Measurements from ENCODE around the gene TUBB. TPM values are rescaled to one million over a fixed set of nuclear protein-coding genes. Genes with fewer than 3 reads are reported as not detected.
A peak's percentile ranks its signal among the peaks of the same experiment; 100 is the strongest.

Gene TUBB
- total and polyA plus RNA-seq, 9 of the 15 experiments (the other 6 are each of a cell fraction or from before 2014, with no cell fraction given) = 971 to 2,870 (median 1,478) TPM

DNA sequence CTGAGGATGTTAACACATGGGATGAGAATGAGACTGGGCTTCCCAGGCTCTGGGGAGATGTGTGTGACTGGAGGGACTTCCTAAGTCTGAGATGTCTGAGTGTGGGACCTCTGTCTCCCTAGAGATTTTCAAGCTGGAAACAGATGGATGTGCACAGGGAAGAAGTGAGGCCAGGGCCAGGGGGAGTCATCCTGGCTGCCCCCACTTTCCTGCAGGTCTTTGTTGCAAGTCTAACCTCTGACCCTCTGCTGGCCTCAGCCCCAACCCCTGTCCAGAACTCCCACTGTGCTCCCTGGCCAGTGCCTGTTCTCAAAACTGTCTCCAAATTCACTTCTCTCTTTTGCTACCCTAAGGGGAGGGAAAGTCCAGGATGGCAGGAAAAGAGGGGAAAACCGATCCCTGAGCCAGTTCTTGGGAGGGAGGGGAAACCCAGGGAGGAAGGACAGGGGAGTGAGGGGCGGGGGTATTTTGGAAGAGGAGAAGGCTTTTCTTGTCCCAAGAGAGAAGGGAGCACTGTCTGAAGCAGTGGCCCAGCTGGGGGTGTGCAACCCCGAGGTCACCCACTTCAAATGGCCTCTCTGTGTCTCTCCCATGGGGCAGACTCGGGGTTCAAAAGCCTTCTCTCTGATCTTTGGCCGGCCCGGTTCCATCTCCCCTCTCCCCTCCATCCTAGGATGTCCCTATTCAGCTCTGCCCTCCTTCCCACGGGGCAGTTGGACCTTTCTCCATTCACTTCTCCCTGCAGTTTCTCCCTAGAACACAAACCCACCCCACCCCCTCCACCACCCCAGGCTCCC, 36.8 kb upstream of the TUBB start (continued):
- TF ChIP-seq, protein P1, sequence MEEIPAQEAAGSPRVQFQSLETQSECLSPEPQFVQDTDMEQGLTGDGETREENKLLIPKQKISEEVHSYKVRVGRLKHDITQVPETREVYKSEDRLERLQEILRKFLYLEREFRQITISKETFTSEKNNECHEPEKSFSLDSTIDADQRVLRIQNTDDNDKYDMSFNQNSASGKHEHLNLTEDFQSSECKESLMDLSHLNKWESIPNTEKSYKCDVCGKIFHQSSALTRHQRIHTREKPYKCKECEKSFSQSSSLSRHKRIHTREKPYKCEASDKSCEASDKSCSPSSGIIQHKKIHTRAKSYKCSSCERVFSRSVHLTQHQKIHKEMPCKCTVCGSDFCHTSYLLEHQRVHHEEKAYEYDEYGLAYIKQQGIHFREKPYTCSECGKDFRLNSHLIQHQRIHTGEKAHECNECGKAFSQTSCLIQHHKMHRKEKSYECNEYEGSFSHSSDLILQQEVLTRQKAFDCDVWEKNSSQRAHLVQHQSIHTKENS (CRISPR knock-in tag; IDR thresholded peaks at IDR 0.05) = no peak
- TF ChIP-seq RBBP5 (IDR thresholded peaks at IDR 0.05; ENCODE audit: borderline replicate concordance, insufficient read depth, low read length, poor library complexity, severe bottlenecking) = no peak
- no peak for TF ChIP-seq ASH1L (IDR thresholded peaks at IDR 0.05; ENCODE audit: borderline replicate concordance, low read depth, partially characterized antibody)
- no peak for TF ChIP-seq HDAC8 (tag; IDR thresholded peaks at IDR 0.05)
- TF ChIP-seq NR2C1 (IDR thresholded peaks at IDR 0.05) = no peak
- TF ChIP-seq NR2C1 (tag; IDR thresholded peaks at IDR 0.05) = peak; percentile 59
- TF ChIP-seq, protein P2, sequence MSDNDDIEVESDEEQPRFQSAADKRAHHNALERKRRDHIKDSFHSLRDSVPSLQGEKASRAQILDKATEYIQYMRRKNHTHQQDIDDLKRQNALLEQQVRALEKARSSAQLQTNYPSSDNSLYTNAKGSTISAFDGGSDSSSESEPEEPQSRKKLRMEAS (CRISPR knock-in tag; IDR thresholded peaks at IDR 0.05) = peak; percentile 49; the same call in 1 of the 2 replicates
- TF ChIP-seq HDAC2 (IDR thresholded peaks at IDR 0.05) = no peak
- TF ChIP-seq, protein P3, sequence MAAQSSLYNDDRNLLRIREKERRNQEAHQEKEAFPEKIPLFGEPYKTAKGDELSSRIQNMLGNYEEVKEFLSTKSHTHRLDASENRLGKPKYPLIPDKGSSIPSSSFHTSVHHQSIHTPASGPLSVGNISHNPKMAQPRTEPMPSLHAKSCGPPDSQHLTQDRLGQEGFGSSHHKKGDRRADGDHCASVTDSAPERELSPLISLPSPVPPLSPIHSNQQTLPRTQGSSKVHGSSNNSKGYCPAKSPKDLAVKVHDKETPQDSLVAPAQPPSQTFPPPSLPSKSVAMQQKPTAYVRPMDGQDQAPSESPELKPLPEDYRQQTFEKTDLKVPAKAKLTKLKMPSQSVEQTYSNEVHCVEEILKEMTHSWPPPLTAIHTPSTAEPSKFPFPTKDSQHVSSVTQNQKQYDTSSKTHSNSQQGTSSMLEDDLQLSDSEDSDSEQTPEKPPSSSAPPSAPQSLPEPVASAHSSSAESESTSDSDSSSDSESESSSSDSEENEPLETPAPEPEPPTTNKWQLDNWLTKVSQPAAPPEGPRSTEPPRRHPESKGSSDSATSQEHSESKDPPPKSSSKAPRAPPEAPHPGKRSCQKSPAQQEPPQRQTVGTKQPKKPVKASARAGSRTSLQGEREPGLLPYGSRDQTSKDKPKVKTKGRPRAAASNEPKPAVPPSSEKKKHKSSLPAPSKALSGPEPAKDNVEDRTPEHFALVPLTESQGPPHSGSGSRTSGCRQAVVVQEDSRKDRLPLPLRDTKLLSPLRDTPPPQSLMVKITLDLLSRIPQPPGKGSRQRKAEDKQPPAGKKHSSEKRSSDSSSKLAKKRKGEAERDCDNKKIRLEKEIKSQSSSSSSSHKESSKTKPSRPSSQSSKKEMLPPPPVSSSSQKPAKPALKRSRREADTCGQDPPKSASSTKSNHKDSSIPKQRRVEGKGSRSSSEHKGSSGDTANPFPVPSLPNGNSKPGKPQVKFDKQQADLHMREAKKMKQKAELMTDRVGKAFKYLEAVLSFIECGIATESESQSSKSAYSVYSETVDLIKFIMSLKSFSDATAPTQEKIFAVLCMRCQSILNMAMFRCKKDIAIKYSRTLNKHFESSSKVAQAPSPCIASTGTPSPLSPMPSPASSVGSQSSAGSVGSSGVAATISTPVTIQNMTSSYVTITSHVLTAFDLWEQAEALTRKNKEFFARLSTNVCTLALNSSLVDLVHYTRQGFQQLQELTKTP (IDR thresholded peaks at IDR 0.05; ENCODE audit: low read depth in 1 of 2, partially characterized antibody in 2 of 2) = peak in 1 of 2 experiments; percentile 19
- 0 out of 2 replicates have a peak, but pooled peaks have one; percentile 2 for TF ChIP-seq HDGF (IDR thresholded peaks at IDR 0.05)
- TF ChIP-seq, protein P4, sequence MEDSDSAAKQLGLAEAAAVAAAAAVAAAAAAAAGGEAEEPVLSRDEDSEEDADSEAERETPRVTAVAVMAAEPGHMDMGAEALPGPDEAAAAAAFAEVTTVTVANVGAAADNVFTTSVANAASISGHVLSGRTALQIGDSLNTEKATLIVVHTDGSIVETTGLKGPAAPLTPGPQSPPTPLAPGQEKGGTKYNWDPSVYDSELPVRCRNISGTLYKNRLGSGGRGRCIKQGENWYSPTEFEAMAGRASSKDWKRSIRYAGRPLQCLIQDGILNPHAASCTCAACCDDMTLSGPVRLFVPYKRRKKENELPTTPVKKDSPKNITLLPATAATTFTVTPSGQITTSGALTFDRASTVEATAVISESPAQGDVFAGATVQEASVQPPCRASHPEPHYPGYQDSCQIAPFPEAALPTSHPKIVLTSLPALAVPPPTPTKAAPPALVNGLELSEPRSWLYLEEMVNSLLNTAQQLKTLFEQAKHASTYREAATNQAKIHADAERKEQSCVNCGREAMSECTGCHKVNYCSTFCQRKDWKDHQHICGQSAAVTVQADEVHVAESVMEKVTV (CRISPR knock-in tag; IDR thresholded peaks at IDR 0.05) = no peak
- peak in 1 of 2 experiments; percentile 71; a peak in 2 of 4 replicates for TF ChIP-seq FOXA3 (CRISPR knock-in tag; conservative IDR thresholded peaks at IDR 0.05 in 1 of 2, IDR thresholded peaks at IDR 0.05 in 1 of 2)
- 0 out of 4 replicates have a peak, but pooled peaks of 1 of the 2 experiments have one; percentile 59 for TF ChIP-seq TEAD1 (CRISPR knock-in tag; IDR thresholded peaks at IDR 0.05)
- no peak for TF ChIP-seq HIVEP1 (CRISPR knock-in tag; IDR thresholded peaks at IDR 0.05)
- no peak for TF ChIP-seq MTF1 (CRISPR knock-in tag; IDR thresholded peaks at IDR 0.05; ENCODE audit: borderline replicate concordance)
- TF ChIP-seq TEAD4 (IDR thresholded peaks at IDR 0.05; ENCODE audit: low read length) = no peak
- peak; percentile 48; the same call in 1 of the 2 replicates for TF ChIP-seq TEAD4 (CRISPR knock-in tag; IDR thresholded peaks at IDR 0.05; ENCODE audit: borderline replicate concordance)
- TF ChIP-seq, protein P5, sequence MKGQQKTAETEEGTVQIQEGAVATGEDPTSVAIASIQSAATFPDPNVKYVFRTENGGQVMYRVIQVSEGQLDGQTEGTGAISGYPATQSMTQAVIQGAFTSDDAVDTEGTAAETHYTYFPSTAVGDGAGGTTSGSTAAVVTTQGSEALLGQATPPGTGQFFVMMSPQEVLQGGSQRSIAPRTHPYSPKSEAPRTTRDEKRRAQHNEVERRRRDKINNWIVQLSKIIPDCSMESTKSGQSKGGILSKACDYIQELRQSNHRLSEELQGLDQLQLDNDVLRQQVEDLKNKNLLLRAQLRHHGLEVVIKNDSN (CRISPR knock-in tag; IDR thresholded peaks at IDR 0.05) = peak; percentile 44; the same call in 1 of the 2 replicates
- no peak for TF ChIP-seq MAFK (IDR thresholded peaks at IDR 0.05; ENCODE audit: low read length)

Measured in K562 (cell line).